ENCODE results near the gene MAST4.

The MAST4 gene

GRCh38 chr5:66551945-66552344 is 44.2 kb upstream of the MAST4 start:
- Histone ChIP-seq H3K27ac (ENCODE audit: low read depth, low read length) (no peak overlapping the region), H3K4me2 (ENCODE audit: low read length) (no peak overlapping the region), H3K27me3 (ENCODE audit: control insufficient read depth, low read length) (no peaks in the 10 kb centered on the region), H3F3A (ENCODE audit: control insufficient read depth, insufficient read depth) (no peaks in the 10 kb centered on the region), H3K9me3 (ENCODE audit: control insufficient read depth, insufficient read depth, low read length) (peaks cover 9% of the 10 kb centered on the region; the same call in 1 of the 2 replicates), H3K79me2 (ENCODE audit: control insufficient read depth, low read length) (no peaks in the 10 kb centered on the region), H3K4me3 (ENCODE audit: low read length) (no peak overlapping the region), H3K9me2 (replicated peaks; ENCODE audit: control insufficient read depth, low read length) (no peaks in the 10 kb centered on the region), H3K4me1 (ENCODE audit: control insufficient read depth, low read length) (peaks cover 22% of the 10 kb centered on the region), H4K20me1 (ENCODE audit: control insufficient read depth, insufficient read depth, low read depth, low read length) (no peaks in the 10 kb centered on the region), H3K36me3 (ENCODE audit: control insufficient read depth, low read length) (0 out of 2 replicates have a peak, but pooled peaks cover 4% of the 10 kb centered on the region)
- TF ChIP-seq, protein P1, sequence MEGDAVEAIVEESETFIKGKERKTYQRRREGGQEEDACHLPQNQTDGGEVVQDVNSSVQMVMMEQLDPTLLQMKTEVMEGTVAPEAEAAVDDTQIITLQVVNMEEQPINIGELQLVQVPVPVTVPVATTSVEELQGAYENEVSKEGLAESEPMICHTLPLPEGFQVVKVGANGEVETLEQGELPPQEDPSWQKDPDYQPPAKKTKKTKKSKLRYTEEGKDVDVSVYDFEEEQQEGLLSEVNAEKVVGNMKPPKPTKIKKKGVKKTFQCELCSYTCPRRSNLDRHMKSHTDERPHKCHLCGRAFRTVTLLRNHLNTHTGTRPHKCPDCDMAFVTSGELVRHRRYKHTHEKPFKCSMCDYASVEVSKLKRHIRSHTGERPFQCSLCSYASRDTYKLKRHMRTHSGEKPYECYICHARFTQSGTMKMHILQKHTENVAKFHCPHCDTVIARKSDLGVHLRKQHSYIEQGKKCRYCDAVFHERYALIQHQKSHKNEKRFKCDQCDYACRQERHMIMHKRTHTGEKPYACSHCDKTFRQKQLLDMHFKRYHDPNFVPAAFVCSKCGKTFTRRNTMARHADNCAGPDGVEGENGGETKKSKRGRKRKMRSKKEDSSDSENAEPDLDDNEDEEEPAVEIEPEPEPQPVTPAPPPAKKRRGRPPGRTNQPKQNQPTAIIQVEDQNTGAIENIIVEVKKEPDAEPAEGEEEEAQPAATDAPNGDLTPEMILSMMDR (IDR thresholded peaks at IDR 0.05; ENCODE audit: low read depth, low read length, poor library complexity, severe bottlenecking) = no peak
- TF ChIP-seq EZH2phosphoT487 (IDR thresholded peaks at IDR 0.05; ENCODE audit: borderline replicate concordance, low read length) = no peak

- TF ChIP-seq, protein P1 (IDR thresholded peaks at IDR 0.05; ENCODE audit: low read depth, low read length, poor library complexity, severe bottlenecking) = no peak
- no peak for TF ChIP-seq EZH2phosphoT487 (IDR thresholded peaks at IDR 0.05; ENCODE audit: borderline replicate concordance, low read length)
- H3K36me3 ChIP-seq (ENCODE audit: control insufficient read depth, low read length) = 0 out of 2 replicates have a peak, but pooled peaks cover 4% of the 10 kb centered on the region
- H3K4me2 ChIP-seq (ENCODE audit: low read length) = peak overlapping the region; percentile 70
- no peaks in the 10 kb centered on the region for H3F3A ChIP-seq (ENCODE audit: control insufficient read depth, insufficient read depth)
- H3K4me1 ChIP-seq (ENCODE audit: control insufficient read depth, low read length) = peaks cover 22% of the 10 kb centered on the region
- H3K9me3 ChIP-seq (ENCODE audit: control insufficient read depth, insufficient read depth, low read length) = peaks cover 9% of the 10 kb centered on the region; the same call in 1 of the 2 replicates
- no peaks in the 10 kb centered on the region for H4K20me1 ChIP-seq (ENCODE audit: control insufficient read depth, insufficient read depth, low read depth, low read length)
- no peak overlapping the region for H3K27ac ChIP-seq (ENCODE audit: low read depth, low read length)
- no peaks in the 10 kb centered on the region for H3K9me2 ChIP-seq (replicated peaks; ENCODE audit: control insufficient read depth, low read length)
- H3K79me2 ChIP-seq (ENCODE audit: control insufficient read depth, low read length) = no peaks in the 10 kb centered on the region
- no peak overlapping the region for H3K4me3 ChIP-seq (ENCODE audit: low read length)
- no peaks in the 10 kb centered on the region for H3K27me3 ChIP-seq (ENCODE audit: control insufficient read depth, low read length)
These were observed 42.8 kb upstream of the MAST4 start for GRCh38 chr5:66553368-66553912.

GRCh38 chr5:66553916-66554575 is 42.1 kb upstream of the MAST4 start:
- Histone ChIP-seq H3K27me3 (ENCODE audit: control insufficient read depth, low read length) (no peaks in the 10 kb centered on the region), H3K4me2 (ENCODE audit: low read length) (peak overlapping the region; percentile 70)

More at GRCh38 chr5:66553916-66554575, 42.1 kb upstream of the MAST4 start:
- Histone ChIP-seq H3K9me2 (replicated peaks; ENCODE audit: control insufficient read depth, low read length) (no peaks in the 10 kb centered on the region), H3K9me3 (ENCODE audit: control insufficient read depth, insufficient read depth, low read length) (peaks cover 9% of the 10 kb centered on the region; the same call in 1 of the 2 replicates), H3F3A (ENCODE audit: control insufficient read depth, insufficient read depth) (no peaks in the 10 kb centered on the region), H3K79me2 (ENCODE audit: control insufficient read depth, low read length) (no peaks in the 10 kb centered on the region), H3K27ac (ENCODE audit: low read depth, low read length) (peak overlapping the region; percentile 57), H3K4me3 (ENCODE audit: low read length) (peak overlapping the region; percentile 43), H3K4me1 (ENCODE audit: control insufficient read depth, low read length) (peaks cover 22% of the 10 kb centered on the region), H3K36me3 (ENCODE audit: control insufficient read depth, low read length) (0 out of 2 replicates have a peak, but pooled peaks cover 4% of the 10 kb centered on the region), H4K20me1 (ENCODE audit: control insufficient read depth, insufficient read depth, low read depth, low read length) (no peaks in the 10 kb centered on the region)
- no peak for TF ChIP-seq EZH2phosphoT487 (IDR thresholded peaks at IDR 0.05; ENCODE audit: borderline replicate concordance, low read length)
- TF ChIP-seq, protein P1 (IDR thresholded peaks at IDR 0.05; ENCODE audit: low read depth, low read length, poor library complexity, severe bottlenecking) = no peak

Data from DOHH2 (cell line).